Endothelial cell of umbilical vein (primary cell): Measurements from ENCODE around the gene TBX4. TPM values are rescaled to one million over a fixed set of nuclear protein-coding genes. Genes with fewer than 3 reads are reported as not detected.

Experiments
- BruUV-seq: library from RNA; stranded (reverse); fragments of 400-500 nt; replicated peaks from 2 replicates; lab custom pipeline; 2021; lab: Mats Ljungman, UMichigan
- CTCF ChIA-PET: fragments of 300-600, 350-600 bp; sonication (Branson Sonifier 250); formaldehyde crosslinking; loops from one replicate; lab custom pipeline; 2021; ENCODE audit warnings: antibody characterized with exemption, inconsistent platforms; lab: Charles Lee
- POLR2A ChIA-PET: fragments of 300-600, 350-600 bp; sonication (Branson Sonifier 250); formaldehyde crosslinking; loops from one replicate; lab custom pipeline; 2021; ENCODE audit warnings: antibody characterized with exemption, inconsistent platforms; lab: Charles Lee
- DNase-seq: peaks from one replicate; pipeline ENCODE4 v3.0.0-alpha.2; 2011; ENCODE audit warnings: low read depth, low spot score
- FAIRE-seq: peaks from 2 replicates; lab custom pipeline; 2011; peaks lifted over from hg19 to GRCh38; lab: Jason Lieb, UNC
- H2AFZ ChIP-seq: 2 replicates; pipeline ENCODE4 v1.6.0; 2012; ENCODE audit warnings: low read depth, low read length, control low read depth, inconsistent platforms
- H3K27ac ChIP-seq: 2 replicates; pipeline ENCODE4 v1.5.1; 2011; ENCODE audit warnings: low read depth, mild to moderate bottlenecking, control low read depth, low read length, moderate library complexity; ENCODE audit not compliant: insufficient read depth
- H3K27me3 ChIP-seq, 2 experiments: 2 replicates each; pipeline versions ENCODE4 v1.6.0 to v1.6.1; 2011; ENCODE audit warnings: low read length in 2 of 2, mixed read lengths in 1 of 2; ENCODE audit not compliant: control insufficient read depth in 2 of 2, insufficient read depth in 2 of 2
- H3K36me3 ChIP-seq, 2 experiments: 2 replicates in 1 of 2; 3 replicates in 1 of 2; pipeline ENCODE4 v1.5.1; 2011; ENCODE audit warnings: low read length in 2 of 2, mild to moderate bottlenecking in 1 of 2, moderate library complexity in 1 of 2; ENCODE audit not compliant: control insufficient read depth in 2 of 2, insufficient read depth in 2 of 2; ENCODE audit errors: extremely low read depth in 1 of 2
- H3K4me1 ChIP-seq: 3 replicates; pipeline ENCODE4 v1.5.1; 2011; ENCODE audit warnings: mild to moderate bottlenecking, low read length; ENCODE audit not compliant: control insufficient read depth, insufficient read depth; ENCODE audit errors: extremely low read depth
- H3K4me2 ChIP-seq: 2 replicates; pipeline ENCODE4 v1.6.1; 2011; ENCODE audit warnings: low read length, control low read depth, mixed read lengths; ENCODE audit not compliant: insufficient read depth
- H3K4me3 ChIP-seq, 3 experiments: fragments of 200-600 bp in 1 of 3; sonication (generic), shearing (Covaris generic) in 1 of 3; replicated peaks in 1 of 3; 2 replicates each; pipeline ENCODE4 v1.5.1; 2011 to 2016; ENCODE audit warnings: control low read depth in 3 of 3, low read length in 3 of 3, mild to moderate bottlenecking in 2 of 3, inconsistent platforms in 1 of 3, low read depth in 1 of 3, moderate library complexity in 1 of 3; ENCODE audit not compliant: insufficient read depth in 1 of 3
- H3K79me2 ChIP-seq: 2 replicates; pipeline ENCODE4 v1.6.0; 2012; ENCODE audit warnings: low read length, inconsistent platforms; ENCODE audit not compliant: control insufficient read depth, insufficient read depth
- H3K9ac ChIP-seq: replicated peaks from 2 replicates; pipeline ENCODE3; 2011; ENCODE audit warnings: low read length, control low read depth; ENCODE audit not compliant: insufficient read depth; ENCODE audit errors: extremely low read depth
- H3K9me1 ChIP-seq: replicated peaks from 3 replicates; pipeline ENCODE4 v1.6.0; 2011; ENCODE audit warnings: mild to moderate bottlenecking, low read length; ENCODE audit not compliant: control insufficient read depth, insufficient read depth; ENCODE audit errors: extremely low read depth
- H3K9me3 ChIP-seq: replicated peaks from 2 replicates; pipeline ENCODE4 v1.5.1; 2012; ENCODE audit warnings: low read length, inconsistent platforms; ENCODE audit not compliant: control insufficient read depth, insufficient read depth
- H4K20me1 ChIP-seq: replicated peaks from 2 replicates; pipeline ENCODE3; 2011; ENCODE audit warnings: mild to moderate bottlenecking, low read length; ENCODE audit not compliant: control insufficient read depth, insufficient read depth; ENCODE audit errors: extremely low read depth
- CTCF ChIP-seq, 2 donors: IDR thresholded peaks; 1 replicate in 1 of 2; 2 replicates in 1 of 2; pipeline ENCODE4 v1.5.1; 2011; ENCODE audit warnings: low read length in 2 of 2, mild to moderate bottlenecking in 2 of 2, moderate library complexity in 2 of 2, control low read depth in 1 of 2, inconsistent platforms in 1 of 2, low read depth in 1 of 2; ENCODE audit not compliant: insufficient read depth in 1 of 2; ENCODE audit errors: extremely low read depth in 1 of 2
- EZH2 ChIP-seq: IDR thresholded peaks from 2 replicates; pipeline ENCODE4 v1.6.1; 2012; ENCODE audit warnings: borderline replicate concordance, low read depth, mild to moderate bottlenecking, moderate library complexity, low read length, inconsistent platforms; ENCODE audit not compliant: severe bottlenecking
- FOS ChIP-seq: IDR thresholded peaks from 2 replicates; pipeline ENCODE4 v1.6.1; 2011; ENCODE audit warnings: mild to moderate bottlenecking, low read length, moderate library complexity, borderline replicate concordance; ENCODE audit not compliant: insufficient read depth
- GATA2 ChIP-seq: IDR thresholded peaks from 2 replicates; pipeline ENCODE4 v1.7.0; 2011; ENCODE audit warnings: low read depth, mild to moderate bottlenecking, moderate library complexity, mixed read lengths, low read length; ENCODE audit not compliant: insufficient read length, insufficient read depth
- JUN ChIP-seq: IDR thresholded peaks from 2 replicates; pipeline ENCODE4 v1.6.1; 2011; ENCODE audit warnings: borderline replicate concordance, low read depth; ENCODE audit not compliant: insufficient read length, insufficient read depth
- MAX ChIP-seq: IDR thresholded peaks from 2 replicates; pipeline ENCODE4 v1.6.1; 2011; ENCODE audit not compliant: insufficient read depth, insufficient read length
- MYC ChIP-seq: IDR thresholded peaks from one replicate; pipeline ENCODE4 v1.6.1; 2011; ENCODE audit warnings: mild to moderate bottlenecking, low read depth, low read length
- POLR2A ChIP-seq: IDR thresholded peaks from 2 replicates; pipeline ENCODE4 v1.6.1; 2012; ENCODE audit warnings: low read depth, mild to moderate bottlenecking, control low read depth, low read length
- POLR2AphosphoS5 ChIP-seq: IDR thresholded peaks from 2 replicates; pipeline ENCODE4 v1.6.1; 2012; ENCODE audit warnings: low read depth, mild to moderate bottlenecking, control low read depth, low read length, moderate library complexity; ENCODE audit not compliant: insufficient read depth
- dilution Hi-C: fragments of 300-500 bp; cut with MboI; formaldehyde crosslinking; loops from one replicate; pipeline ENCODE4 v1.15.0; 2019; ENCODE audit warnings: low sequenced_read_pairs; ENCODE audit not compliant: extremely low pct_ligation_motif_present
- intact Hi-C: fragments of 100-400 bp; cut with micrococcal nuclease; formaldehyde crosslinking; loops from one replicate; pipeline ENCODE4 v1.10.0; 2022
- polyA plus RNA-seq, 4 experiments: library from polyadenylated mRNA; depleted of rRNA in 3 of 4; stranded (reverse) in 3 of 4; unstranded in 1 of 4; fragments of >200 nt; gene quantifications; 2 replicates each; pipeline versions ENCODE4 v1.2.1 to v1.2.3, GENCODE V29; 2011 to 2012; ENCODE audit warnings: missing spikeins in 1 of 4
- total RNA-seq: library from RNA; stranded (reverse); gene quantifications from 2 replicates; pipeline ENCODE4 v1.2.3, GENCODE V29; 2021

The TBX4 gene
- total and polyA plus RNA-seq, 2 donors (not counting 3 experiments of a cell fraction or from before 2014, with no cell fraction given), result not detected

- Histone ChIP-seq H3K36me3 (no peaks in the 10 kb centered on the region), H3K9me1 (no peaks in the 10 kb centered on the region), H3K4me1 (peaks cover 3% of the 10 kb centered on the region), H3K9me3 (no peaks in the 10 kb centered on the region), H3K9ac (no peak overlapping the region), H3K27ac (no peak overlapping the region), H3K4me2 (no peak overlapping the region), H2AFZ (no peak overlapping the region), H4K20me1 (peaks cover 2% of the 10 kb centered on the region), H3K4me3 (no peak overlapping the region), H3K27me3 (peaks cover 88 to 99% of the 10 kb centered on the region in 2 experiments), H3K79me2 (no peaks in the 10 kb centered on the region)
- BruUV-seq, result no TSS peak
- DNase-seq, result no peak
- CTCF ChIA-PET, result no interaction called here
- dilution Hi-C loops (no loop called here), intact Hi-C loops (no loop called here)
- no peak for FAIRE-seq
- TF ChIP-seq POLR2AphosphoS5 (no peak), EZH2 (peak; percentile 93)
- POLR2A ChIA-PET, result interaction anchor here (0.6 kb wide), 1 partner anchor 609 kb away, joined by 4 read pairs; no protein-coding TSS in a partner anchor
These were observed 4.5 kb downstream of the TBX4 start for GRCh38 chr17:61456688-61457225.

- Histone ChIP-seq H2AFZ (no peak overlapping the region), H3K4me2 (no peak overlapping the region)
- BruUV-seq, result no TSS peak
These were observed 5.2 kb downstream of the TBX4 start for GRCh38 chr17:61457226-61457983.

More at GRCh38 chr17:61457226-61457983, 5.2 kb downstream of the TBX4 start:
- ChIA-PET POLR2A (interaction anchor here (0.6 kb wide), 1 partner anchor 609 kb away, joined by 4 read pairs; no protein-coding TSS in a partner anchor), CTCF (no interaction called here)
- peaks cover under 1% of the 10 kb centered on the region for H3K4me1 ChIP-seq
- DNase-seq (no peak), FAIRE-seq (no peak)
- intact Hi-C loops (no loop called here), dilution Hi-C loops (no loop called here)
- no peaks in the 10 kb centered on the region for H3K36me3 ChIP-seq
- peaks cover 87 to 97% of the 10 kb centered on the region in 2 experiments for H3K27me3 ChIP-seq
- H3K4me3 ChIP-seq, result no peak overlapping the region
- H3K9me3 ChIP-seq, result no peaks in the 10 kb centered on the region
- H3K79me2 ChIP-seq, result no peaks in the 10 kb centered on the region
- no peak overlapping the region for H3K27ac ChIP-seq
- H3K9me1 ChIP-seq, result no peaks in the 10 kb centered on the region
- H4K20me1 ChIP-seq, result peaks cover 2% of the 10 kb centered on the region
- H3K9ac ChIP-seq, result no peak overlapping the region
- TF ChIP-seq MYC (no peak), POLR2AphosphoS5 (no peak), JUN (no peak), MAX (no peak), GATA2 (no peak), CTCF (IDR thresholded peaks at IDR 0.05; ENCODE audit: extremely low read depth in 1 of 2, insufficient read depth in 1 of 2, low read depth in 1 of 2, low read length in 2 of 2) (no peak), POLR2A (no peak), EZH2 (peak; percentile 90), FOS (no peak)
